HUDEP-2 (cell line): ENCODE results near the gene TMEM88.

ENCODE experiments used
- DNase-seq, 76 experiments: peaks; one replicate each; lab custom pipeline; 2025; ENCODE audit not compliant: unreplicated experiment in 76 of 76; lab: John Stamatoyannopoulos, UW

Gene TMEM88

DNA sequence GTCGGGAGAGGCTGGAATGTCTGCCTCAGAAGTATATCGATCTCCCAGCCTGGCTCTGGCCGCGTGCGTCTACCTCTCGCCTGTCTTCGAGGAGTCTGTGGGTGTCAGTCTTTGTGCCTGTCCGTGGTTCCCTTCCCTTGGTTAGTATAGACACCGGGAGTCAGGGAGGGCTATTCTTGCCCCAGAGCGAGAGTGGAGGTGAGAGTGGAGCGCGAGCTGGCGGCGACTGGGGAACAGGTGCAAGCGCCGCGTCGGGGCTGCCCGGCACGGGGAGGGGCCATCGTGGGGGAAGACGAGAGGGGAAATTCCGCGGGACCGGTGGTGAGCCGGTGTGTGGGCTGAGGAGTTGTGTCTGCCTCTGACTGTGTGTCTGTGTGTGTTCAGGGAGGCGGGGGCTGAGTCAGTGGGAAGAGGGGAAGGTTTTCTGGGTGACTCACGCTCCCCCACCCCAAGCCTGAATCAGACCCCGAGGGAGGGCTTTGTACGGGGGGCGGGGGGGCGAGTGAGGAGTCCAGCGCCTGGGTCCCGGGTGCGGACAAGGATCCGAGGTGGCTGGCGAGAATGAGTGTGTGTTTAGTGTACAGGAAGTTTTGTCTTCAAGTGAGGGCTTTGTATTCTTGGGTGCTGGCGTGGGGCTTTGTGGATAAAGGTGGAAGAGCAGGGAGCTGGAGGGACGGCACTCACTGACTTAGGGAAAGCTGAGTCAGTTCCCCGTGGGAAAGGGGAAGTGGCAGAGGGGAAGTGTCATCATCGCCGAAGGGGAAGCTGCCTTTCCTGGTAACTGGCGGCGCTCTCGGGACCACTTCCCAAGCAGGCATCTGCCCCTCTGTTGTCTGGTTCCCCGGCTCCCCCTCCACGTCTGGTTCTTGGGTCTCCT lies 12.2 kb upstream of the TMEM88 start:
- peak in 29 of 76 experiments; percentile 11 to 72 (median 38) for DNase-seq

DNA sequence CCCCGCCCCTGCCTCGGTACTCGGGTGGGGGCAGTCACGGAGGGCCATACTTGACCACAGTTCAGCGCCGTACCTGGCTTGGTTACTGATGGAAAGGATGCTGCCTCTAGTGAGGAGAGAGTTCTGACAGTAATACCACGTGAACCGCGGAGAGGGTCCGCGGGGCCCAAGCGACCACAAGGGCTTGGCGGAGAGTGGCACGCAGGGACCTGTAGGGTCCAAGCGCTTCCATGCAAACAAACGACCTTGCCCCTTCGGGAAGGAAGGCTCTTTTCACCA lies 11.7 kb upstream of the TMEM88 start:
- DNase-seq: peak in 3 of 76 experiments; percentile 29 to 44 (median 33)

DNA sequence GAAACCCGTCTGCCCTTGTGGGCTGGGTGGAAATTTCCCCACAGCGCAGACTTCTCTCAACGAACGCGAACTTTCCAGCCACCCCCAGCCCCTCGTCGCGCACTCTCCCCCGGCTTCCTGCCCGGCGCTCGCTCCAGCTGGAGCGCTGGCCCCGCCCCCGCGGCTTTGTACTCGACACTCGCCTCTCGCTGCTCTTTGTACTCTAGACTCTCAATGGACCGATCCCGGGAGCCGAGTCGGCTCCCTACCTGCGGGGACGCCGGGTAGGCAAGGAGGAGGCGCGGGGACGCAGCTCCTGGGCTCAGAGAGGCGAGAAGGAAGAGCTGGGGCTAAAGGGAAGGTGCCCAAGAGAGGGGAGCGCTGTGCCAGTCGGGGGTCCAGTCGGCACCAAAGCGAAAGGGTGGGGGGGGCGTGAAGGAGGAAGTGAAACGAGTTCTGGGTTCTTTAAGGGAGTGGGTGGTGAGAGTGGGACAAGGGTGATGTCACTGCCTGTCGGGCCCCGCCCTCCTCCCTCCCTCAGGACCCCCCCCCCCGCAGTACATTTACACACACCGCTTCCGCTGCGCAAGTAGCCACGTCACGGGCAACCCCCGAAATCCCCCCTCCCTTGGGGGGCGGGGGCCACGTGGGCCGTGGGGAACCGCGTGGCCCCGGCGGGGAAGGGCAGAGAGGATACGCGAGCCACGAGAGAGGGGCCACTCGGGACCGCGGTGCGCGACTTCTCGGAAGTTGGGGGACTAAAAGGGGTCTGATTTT lies 11.2 kb upstream of the TMEM88 start:
- peak in 56 of 76 experiments; percentile 16 to 74 (median 56) for DNase-seq

DNA sequence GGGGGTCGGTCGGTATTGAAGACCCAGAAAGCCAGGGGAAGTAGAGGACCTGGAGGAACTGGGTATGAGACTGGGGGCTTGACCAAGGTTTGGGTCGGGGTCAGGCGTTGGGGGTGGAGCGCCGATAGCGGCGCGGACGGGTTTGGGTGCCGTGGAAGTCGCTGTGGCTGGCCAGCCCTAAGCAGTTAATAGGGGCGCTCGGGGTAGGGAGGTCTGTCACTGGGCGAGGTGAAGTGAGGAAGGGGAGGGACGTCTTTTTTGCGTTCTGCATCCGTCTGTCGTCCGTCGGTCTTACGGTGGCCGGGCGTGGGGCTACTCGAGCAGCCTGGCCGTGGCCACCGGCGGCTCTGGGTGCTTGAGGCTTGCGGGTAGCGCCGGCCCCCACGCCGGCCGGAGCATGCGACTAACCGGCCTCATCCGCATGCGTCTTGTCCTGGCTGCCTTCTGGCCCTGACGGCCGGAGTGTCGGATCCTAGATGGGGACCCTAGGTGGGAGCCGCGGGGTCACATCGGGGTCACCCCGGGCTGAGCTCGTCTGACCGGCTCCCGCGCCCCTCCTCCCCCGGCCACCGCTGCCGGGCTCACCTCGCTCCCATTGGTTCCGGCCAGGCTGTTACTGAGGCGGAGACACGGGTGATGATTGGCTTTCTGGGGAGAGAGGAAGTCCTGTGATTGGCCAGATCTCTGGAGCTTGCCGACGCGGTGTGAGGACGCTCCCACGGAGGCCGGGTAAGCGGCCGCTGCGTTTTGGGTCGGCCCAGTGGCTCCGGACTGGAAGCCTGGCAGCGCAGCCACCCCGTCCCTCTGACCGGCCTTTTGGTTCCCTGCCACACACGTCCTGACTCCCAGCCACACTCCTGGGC lies 10.3 kb upstream of the TMEM88 start:
- peak in 68 of 76 experiments; percentile 35 to 93 (median 80) for DNase-seq

DNA sequence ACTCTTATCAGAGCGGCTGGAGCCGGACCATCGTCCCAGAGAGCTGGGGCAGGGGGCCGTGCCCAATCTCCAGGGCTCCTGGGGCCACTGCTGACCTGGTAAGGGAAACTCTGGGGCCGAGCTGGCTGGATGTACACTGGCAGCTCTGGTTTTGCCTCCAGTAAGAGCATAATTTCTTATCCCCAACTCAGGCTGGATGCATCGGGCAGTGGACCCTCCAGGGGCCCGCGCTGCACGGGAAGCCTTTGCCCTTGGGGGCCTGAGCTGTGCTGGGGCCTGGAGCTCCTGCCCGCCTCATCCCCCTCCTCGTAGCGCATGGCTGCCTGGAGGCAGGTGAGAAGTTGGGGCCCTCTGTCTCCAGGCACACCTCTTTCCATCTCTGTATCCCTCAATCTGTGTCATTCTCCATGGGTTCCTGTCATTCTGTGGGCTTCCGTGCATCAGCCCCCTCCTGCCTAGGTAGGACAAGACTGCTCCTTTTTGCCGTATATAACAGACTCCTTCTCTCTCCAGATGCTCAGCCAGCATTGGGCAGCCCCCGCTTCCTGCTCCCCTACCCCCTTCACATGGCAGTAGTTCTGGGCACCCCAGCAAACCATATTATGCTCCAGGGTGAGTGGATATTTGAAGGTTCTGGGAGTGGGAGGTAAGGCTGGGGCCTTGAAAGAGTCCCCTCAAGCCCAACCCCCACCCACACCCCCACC lies 9.4 kb upstream of the TMEM88 start:
- DNase-seq: no peak

DNA sequence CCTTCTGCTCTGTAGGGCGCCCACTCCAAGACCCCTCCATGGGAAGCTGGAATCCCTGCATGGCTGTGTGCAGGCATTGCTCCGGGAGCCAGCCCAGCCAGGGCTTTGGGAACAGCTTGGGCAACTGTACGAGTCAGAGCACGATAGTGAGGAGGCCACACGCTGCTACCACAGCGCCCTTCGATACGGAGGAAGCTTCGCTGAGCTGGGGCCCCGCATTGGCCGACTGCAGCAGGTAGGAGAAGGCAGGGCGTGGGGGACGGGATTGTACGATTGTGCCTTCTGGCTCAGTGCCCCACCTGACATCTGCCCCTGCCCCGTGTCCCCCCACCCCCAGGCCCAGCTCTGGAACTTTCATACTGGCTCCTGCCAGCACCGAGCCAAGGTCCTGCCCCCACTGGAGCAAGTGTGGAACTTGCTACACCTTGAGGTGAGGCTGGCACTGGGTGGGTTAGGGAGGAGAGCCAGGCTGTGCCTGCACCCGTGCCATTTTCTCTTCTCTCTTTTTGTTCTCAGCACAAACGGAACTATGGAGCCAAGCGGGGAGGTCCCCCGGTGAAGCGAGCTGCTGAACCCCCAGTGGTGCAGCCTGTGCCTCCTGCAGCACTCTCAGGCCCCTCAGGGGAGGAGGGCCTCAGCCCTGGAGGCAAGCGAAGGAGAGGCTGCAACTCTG lies 8.7 kb upstream of the TMEM88 start:
- DNase-seq: no peak

DNA sequence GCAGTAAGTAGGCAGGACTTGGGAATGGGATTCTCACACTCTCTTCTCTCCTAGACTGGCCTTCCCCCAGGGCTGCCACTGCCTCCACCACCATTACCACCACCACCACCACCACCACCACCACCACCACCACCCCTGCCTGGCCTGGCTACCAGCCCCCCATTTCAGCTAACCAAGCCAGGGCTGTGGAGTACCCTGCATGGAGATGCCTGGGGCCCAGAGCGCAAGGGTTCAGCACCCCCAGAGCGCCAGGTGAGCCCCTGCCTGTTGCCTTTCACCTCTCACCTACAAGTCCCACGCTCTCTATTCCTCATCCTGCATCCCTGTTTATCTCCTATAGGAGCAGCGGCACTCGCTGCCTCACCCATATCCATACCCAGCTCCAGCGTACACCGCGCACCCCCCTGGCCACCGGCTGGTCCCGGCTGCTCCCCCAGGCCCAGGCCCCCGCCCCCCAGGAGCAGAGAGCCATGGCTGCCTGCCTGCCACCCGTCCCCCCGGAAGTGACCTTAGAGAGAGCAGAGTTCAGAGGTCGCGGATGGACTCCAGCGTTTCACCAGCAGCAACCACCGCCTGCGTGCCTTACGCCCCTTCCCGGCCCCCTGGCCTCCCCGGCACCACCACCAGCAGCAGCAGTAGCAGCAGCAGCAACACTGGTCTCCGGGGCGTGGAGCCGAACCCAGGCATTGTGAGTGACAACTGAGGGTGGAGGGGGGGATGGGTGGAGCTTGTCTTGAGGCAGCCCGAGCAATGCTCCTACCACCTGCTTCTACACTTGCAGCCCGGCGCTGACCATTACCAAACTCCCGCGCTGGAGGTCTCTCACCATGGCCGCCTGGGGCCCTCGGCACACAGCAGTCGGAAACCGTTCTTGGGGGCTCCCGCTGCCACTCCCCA lies 7.9 kb upstream of the TMEM88 start:
- DNase-seq: no peak

DNA sequence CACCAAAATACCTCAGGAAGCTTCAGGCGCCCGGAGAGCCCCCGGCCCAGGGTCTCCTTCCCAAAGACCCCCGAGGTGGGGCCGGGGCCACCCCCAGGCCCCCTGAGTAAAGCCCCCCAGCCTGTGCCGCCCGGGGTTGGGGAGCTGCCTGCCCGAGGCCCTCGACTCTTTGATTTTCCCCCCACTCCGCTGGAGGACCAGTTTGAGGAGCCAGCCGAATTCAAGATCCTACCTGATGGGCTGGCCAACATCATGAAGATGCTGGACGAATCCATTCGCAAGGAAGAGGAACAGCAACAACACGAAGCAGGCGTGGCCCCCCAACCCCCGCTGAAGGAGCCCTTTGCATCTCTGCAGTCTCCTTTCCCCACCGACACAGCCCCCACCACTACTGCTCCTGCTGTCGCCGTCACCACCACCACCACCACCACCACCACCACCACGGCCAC lies 6.7 kb upstream of the TMEM88 start:
- no peak for DNase-seq

DNA sequence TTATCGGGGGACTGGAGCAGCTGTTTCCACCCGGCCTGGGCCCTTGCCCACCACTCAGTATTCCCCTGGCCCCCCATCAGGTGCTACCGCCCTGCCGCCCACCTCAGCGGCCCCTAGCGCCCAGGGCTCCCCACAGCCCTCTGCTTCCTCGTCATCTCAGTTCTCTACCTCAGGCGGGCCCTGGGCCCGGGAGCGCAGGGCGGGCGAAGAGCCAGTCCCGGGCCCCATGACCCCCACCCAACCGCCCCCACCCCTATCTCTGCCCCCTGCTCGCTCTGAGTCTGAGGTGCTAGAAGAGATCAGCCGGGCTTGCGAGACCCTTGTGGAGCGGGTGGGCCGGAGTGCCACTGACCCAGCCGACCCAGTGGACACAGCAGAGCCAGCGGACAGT lies 6.1 kb upstream of the TMEM88 start:
- DNase-seq: no peak

DNA sequence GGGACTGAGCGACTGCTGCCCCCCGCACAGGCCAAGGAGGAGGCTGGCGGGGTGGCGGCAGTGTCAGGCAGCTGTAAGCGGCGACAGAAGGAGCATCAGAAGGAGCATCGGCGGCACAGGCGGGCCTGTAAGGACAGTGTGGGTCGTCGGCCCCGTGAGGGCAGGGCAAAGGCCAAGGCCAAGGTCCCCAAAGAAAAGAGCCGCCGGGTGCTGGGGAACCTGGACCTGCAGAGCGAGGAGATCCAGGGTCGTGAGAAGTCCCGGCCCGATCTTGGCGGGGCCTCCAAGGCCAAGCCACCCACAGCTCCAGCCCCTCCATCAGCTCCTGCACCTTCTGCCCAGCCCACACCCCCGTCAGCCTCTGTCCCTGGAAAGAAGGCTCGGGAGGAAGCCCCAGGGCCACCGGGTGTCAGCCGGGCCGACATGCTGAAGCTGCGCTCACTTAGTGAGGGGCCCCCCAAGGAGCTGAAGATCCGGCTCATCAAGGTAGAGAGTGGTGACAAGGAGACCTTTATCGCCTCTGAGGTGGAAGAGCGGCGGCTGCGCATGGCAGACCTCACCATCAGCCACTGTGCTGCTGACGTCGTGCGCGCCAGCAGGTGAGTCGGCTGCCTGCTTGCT lies 5.6 kb upstream of the TMEM88 start:
- no peak for DNase-seq

DNA sequence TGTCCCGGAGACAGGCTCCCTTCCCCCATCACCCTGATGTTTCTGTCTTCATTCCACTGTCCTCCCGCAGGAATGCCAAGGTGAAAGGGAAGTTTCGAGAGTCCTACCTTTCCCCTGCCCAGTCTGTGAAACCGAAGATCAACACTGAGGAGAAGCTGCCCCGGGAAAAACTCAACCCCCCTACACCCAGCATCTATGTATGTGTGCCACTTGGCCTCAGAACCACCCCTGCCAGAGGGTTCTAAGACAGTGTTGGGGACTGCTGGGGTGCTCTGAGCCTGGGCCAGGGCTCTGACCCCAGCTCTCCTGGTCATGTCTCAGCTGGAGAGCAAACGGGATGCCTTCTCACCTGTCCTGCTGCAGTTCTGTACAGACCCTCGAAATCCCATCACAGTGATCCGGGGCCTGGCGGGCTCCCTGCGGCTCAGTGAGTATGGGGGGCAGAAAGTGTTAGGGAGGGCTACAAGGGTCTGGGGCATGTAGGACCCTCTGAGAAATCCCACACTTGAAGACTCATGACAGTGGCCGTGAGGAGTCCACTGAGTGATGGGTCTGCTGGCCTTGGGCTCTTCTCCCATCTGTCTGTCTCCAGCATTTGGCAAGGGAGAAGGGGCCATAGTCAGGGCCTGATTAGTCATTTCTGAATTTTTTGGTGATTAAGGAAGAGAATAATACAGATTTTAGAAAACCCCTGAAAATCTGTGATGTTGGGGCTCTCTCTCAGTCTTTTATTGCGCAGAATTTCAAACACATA lies 4.9 kb upstream of the TMEM88 start:
- no peak for DNase-seq

DNA sequence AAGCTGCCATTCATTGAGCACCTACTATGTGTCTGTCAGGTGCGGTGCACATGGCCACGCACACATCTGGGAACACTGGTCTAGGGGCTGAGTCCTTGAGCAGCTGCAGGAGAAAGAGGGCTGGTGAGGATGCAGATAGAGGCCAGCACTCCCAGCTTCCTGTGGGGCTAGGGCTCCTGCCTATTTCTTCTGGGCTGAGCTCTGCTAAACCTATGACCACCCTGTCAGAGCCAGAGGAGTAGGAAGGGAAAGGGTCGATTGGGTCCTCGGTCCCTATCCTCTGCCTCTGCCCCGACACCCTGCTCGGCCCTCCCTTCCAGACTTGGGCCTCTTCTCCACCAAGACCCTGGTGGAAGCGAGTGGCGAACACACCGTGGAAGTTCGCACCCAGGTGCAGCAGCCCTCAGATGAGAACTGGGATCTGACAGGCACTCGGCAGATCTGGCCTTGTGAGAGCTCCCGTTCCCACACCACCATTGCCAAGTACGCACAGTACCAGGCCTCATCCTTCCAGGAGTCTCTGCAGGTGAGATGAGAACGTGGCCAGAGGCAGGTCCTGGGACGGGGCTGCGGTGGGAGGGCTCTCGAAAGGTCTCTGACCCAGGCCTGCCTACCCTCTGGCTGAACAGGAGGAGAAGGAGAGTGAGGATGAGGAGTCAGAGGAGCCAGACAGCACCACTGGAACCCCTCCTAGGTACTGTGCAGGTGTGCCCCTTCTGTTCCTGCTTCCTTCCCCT lies 4.0 kb upstream of the TMEM88 start:
- DNase-seq: no peak

DNA sequence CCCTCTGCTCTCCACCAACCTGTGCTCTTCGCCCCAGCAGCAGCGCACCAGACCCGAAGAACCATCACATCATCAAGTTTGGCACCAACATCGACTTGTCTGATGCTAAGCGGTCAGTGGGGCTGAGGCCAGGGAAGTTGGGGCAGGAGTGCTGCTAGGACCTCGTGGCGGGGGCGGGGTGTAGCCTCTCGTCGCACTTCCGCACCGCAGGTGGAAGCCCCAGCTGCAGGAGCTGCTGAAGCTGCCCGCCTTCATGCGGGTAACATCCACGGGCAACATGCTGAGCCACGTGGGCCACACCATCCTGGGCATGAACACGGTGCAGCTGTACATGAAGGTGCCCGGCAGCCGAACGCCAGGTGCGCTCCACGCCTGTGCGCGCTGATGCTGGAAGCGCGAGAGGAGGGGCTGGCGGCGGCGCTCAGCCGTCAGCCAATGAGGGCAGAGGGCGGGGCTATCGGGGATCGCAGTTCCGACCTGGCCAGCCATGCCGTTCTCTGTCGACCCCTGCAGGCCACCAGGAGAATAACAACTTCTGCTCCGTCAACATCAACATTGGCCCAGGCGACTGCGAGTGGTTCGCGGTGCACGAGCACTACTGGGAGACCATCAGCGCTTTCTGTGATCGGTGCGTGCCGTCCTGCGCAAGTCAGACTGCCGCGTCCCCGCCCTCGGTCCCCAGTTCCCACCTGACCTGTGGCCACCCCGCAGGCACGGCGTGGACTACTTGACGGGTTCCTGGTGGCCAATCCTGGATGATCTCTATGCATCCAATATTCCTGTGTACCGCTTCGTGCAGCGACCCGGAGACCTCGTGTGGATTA lies 3.2 kb upstream of the TMEM88 start:
- DNase-seq: peak in 64 of 76 experiments; percentile 51 to 92 (median 82)

DNA sequence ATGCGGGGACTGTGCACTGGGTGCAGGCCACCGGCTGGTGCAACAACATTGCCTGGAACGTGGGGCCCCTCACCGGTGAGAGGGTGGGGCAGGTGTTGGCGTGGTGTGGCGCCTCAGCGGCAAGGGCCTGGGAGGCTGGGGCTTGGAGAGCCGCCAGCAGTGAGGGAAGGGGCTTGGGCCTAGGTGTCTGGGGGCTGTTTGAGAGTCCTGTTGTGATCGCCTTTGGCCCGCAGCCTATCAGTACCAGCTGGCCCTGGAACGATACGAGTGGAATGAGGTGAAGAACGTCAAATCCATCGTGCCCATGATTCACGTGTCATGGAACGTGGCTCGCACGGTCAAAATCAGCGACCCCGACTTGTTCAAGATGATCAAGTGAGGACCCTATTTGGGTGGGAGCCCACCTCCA lies 2.6 kb upstream of the TMEM88 start:
- no peak for DNase-seq

DNA sequence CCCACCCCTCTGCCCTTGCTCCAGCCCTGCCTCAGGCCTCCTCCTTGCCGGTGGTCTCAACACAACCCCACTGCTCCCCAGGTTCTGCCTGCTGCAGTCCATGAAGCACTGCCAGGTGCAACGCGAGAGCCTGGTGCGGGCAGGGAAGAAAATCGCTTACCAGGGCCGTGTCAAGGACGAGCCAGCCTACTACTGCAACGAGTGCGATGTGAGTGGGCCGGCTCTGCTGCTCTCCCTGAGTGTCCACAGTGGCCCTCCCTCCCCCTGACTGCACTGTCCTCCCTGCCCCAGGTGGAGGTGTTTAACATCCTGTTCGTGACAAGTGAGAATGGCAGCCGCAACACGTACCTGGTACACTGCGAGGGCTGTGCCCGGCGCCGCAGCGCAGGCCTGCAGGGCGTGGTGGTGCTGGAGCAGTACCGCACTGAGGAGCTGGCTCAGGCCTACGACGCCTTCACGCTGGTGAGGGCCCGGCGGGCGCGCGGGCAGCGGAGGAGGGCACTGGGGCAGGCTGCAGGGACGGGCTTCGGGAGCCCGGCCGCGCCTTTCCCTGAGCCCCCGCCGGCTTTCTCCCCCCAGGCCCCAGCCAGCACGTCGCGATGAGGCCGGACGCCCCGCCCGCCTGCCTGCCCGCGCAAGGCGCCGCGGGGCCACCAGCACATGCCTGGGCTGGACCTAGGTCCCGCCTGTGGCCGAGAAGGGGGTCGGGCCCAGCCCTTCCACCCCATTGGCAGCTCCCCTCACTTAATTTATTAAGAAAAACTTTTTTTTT lies 1.8 kb upstream of the TMEM88 start:
- no peak for DNase-seq

DNA sequence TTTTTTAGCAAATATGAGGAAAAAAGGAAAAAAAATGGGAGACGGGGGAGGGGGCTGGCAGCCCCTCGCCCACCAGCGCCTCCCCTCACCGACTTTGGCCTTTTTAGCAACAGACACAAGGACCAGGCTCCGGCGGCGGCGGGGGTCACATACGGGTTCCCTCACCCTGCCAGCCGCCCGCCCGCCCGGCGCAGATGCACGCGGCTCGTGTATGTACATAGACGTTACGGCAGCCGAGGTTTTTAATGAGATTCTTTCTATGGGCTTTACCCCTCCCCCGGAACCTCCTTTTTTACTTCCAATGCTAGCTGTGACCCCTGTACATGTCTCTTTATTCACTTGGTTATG lies 1.2 kb upstream of the TMEM88 start:
- DNase-seq: no peak
